Duodenal mucosa (tissue), 2 donors: ENCODE measurements around the gene HTR1E.
A peak's percentile ranks its signal among the peaks of the same experiment; 100 is the strongest.
"Not testable (repeated sequence)": the region's sequence is repeated elsewhere in the genome, so short reads cannot be mapped to it uniquely, and the experiment has no call there.

ENCODE experiments used
- H3K27ac ChIP-seq: one replicate; pipeline ENCODE4 v1.7.0; 2013; ENCODE audit warnings: low read depth, low read length
- H3K27me3 ChIP-seq, 2 donors: one replicate each; pipeline ENCODE4 v1.7.0; 2013; ENCODE audit warnings: low read length in 2 of 2, control low read depth in 1 of 2; ENCODE audit not compliant: insufficient read depth in 2 of 2, control insufficient read depth in 1 of 2
- H3K36me3 ChIP-seq, 2 donors: one replicate each; pipeline ENCODE4 v1.7.0; 2013; ENCODE audit warnings: low read length in 2 of 2, control low read depth in 1 of 2; ENCODE audit not compliant: insufficient read depth in 2 of 2, control insufficient read depth in 1 of 2
- H3K4me1 ChIP-seq, 2 donors: one replicate each; pipeline ENCODE4 v1.7.0; 2013; ENCODE audit warnings: low read length in 2 of 2, control low read depth in 1 of 2; ENCODE audit not compliant: insufficient read depth in 2 of 2, control insufficient read depth in 1 of 2
- H3K4me3 ChIP-seq, 2 donors: one replicate each; pipeline ENCODE4 v1.7.0; 2013; ENCODE audit warnings: low read length in 2 of 2, low read depth in 1 of 2
- H3K9ac ChIP-seq, 2 donors: one replicate each; pipeline ENCODE4 v1.7.0; 2013; ENCODE audit warnings: low read length in 2 of 2, low read depth in 1 of 2
- H3K9me3 ChIP-seq, 2 donors: one replicate each; pipeline ENCODE4 v1.7.0; 2013; ENCODE audit warnings: low read length in 2 of 2, control low read depth in 1 of 2; ENCODE audit not compliant: control insufficient read depth in 1 of 2

The HTR1E gene, protein sequence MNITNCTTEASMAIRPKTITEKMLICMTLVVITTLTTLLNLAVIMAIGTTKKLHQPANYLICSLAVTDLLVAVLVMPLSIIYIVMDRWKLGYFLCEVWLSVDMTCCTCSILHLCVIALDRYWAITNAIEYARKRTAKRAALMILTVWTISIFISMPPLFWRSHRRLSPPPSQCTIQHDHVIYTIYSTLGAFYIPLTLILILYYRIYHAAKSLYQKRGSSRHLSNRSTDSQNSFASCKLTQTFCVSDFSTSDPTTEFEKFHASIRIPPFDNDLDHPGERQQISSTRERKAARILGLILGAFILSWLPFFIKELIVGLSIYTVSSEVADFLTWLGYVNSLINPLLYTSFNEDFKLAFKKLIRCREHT

DNA sequence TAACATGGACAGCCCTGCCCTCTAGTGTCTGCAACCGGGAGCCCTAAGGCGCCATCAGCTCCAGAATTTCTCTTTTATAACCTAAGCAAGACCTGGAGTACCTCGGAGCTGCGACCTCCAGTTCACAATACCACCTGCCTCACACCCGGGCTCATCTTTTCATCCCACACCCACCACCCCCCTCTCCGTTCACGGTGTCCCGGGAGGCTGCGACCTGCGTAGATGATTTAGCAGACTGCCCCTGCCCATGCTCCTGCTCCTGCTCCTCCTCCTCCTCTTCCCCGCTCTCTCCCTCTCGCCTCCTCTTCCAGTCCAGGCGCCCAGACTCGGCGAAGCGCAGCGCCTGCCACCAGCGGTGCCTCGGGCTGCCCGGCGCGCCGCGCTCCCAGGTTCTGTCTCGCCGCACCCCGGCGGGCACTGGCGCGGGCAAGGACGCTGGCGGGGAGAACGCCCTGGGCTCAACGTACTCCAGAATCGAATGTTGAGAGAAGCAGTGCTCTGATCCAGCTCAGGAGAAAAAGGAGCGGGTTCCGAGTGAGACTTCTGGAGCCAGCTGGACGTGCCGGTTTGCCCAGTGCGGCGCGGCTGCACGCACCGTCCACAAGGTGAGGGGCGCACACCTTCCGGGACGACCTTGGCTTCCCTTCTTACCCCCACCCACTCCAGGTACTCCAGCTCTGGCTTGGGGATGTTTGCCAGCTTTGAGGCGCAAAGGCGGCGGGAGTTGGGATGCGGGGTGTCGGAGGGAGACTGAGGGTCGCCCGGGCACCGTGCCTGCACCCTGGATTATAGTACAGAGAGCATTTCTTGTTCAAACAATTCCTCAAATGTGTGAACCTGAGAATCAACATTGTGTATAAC, at the start of gene HTR1E:
Gene HTR1E, plus strand, starts transcription at position 310 of the 861 bp plus-strand sequence. CDS start 77,807 bp downstream, outside the sequence.
- Histone ChIP-seq H3K4me1 (no peaks in the 10 kb centered on the region), H3K36me3 (no peaks in the 10 kb centered on the region), H3K27ac (no peak within 1 kb of the TSS), H3K9ac (no peak within 1 kb of the TSS), H3K9me3 (no peaks in the 10 kb centered on the region), H3K27me3 (peaks cover 13 to 25% of the 10 kb centered on the region in 2 donors), H3K4me3 (peak within 1 kb of the TSS in 1 of 2 donors; percentile 4)

DNA sequence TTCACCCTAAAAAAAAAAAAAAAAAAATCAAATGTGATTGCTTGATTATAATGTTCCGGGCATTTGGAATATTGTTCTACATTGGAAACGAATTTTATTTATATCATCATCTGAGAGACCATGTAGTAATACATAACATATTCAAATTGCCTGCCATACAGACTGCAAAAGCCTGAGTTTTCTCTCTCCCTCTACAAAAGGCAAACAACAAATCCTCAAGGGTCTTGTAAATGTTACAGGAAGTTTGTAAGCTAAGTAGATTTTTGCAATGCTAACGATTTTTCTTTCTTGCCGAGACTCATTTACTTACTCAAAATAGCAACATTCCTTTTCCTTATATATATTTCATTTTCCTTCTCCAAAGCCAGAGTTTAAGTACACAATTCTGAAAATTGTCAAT, 49.0 kb upstream of the HTR1E start:
- no peaks in the 10 kb centered on the region for H3K4me1 ChIP-seq
- no peak overlapping the region for H3K4me3 ChIP-seq
- H3K9me3 ChIP-seq, result no peaks in the 10 kb centered on the region
- H3K36me3 ChIP-seq, result no peaks in the 10 kb centered on the region
- no peaks in the 10 kb centered on the region for H3K27me3 ChIP-seq
- H3K27ac ChIP-seq, result no peak overlapping the region
- H3K9ac ChIP-seq, result no peak overlapping the region

DNA sequence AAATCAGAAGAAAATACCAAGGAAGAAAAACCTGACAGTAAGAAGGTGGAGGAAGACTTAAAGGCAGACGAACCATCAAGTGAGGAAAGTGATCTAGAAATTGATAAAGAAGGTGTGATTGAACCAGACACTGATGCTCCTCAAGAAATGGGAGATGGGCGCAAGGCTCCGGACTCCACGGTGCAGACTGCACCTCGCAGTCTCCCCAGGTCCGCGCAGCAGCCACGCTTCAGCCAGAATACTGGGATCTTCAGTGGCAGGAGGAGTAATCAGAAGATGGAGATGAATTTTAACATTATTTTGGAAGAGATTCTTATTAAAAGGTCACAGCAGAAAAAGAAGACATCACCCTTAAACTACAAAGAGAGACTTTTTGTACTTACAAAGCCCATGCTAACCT, 40.1 kb upstream of the HTR1E start:
- not testable (repeated sequence) for H3K4me1 ChIP-seq, H3K36me3 ChIP-seq, H3K9ac ChIP-seq, H3K27me3 ChIP-seq, H3K27ac ChIP-seq, H3K9me3 ChIP-seq, H3K4me3 ChIP-seq

DNA sequence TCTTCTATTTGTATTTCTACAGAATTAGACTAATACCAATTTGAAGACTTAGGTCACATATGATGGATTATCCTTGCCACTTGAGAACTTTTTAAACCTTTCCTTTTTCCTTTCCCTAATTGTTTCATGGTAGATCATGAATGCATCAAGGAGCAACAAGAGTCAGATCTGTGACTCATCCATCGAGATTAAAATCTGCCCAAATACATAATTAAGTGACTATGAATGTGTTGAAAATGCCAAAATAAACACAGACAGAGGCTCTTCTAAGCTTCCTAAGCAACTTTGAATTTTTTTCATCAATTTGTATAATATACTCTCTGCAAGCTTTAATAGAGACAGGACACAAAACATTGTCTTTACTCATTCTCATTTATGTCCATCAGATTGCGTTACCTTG, 23.5 kb upstream of the HTR1E start:
- no peaks in the 10 kb centered on the region for H3K27me3 ChIP-seq
- no peaks in the 10 kb centered on the region for H3K9me3 ChIP-seq
- no peak overlapping the region for H3K9ac ChIP-seq
- H3K4me1 ChIP-seq, result no peaks in the 10 kb centered on the region
- H3K27ac ChIP-seq, result no peak overlapping the region
- H3K36me3 ChIP-seq, result no peaks in the 10 kb centered on the region
- H3K4me3 ChIP-seq, result no peak overlapping the region

DNA sequence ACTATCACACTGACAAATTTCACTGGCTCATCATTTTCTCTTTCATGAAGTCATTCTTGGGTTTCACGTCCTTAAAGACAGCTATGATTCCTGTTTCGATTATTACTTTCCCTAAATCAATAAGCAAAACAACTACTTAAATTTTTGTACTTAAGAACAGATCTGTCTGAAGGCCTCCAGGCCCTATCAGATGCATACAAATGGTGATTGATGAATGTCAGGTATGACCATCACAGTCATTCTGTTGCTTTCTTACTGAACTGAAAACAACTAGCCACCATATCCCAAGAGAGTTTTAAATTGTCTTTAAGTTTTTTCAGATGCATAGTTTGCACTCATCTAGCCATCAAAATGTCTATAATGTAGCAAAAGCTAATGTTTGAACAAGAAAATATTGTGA, 20.9 kb upstream of the HTR1E start:
- no peaks in the 10 kb centered on the region for H3K4me1 ChIP-seq
- no peaks in the 10 kb centered on the region for H3K9me3 ChIP-seq
- H3K27me3 ChIP-seq, result no peaks in the 10 kb centered on the region
- no peaks in the 10 kb centered on the region for H3K36me3 ChIP-seq
- no peak overlapping the region for H3K9ac ChIP-seq
- no peak overlapping the region for H3K4me3 ChIP-seq
- no peak overlapping the region for H3K27ac ChIP-seq

DNA sequence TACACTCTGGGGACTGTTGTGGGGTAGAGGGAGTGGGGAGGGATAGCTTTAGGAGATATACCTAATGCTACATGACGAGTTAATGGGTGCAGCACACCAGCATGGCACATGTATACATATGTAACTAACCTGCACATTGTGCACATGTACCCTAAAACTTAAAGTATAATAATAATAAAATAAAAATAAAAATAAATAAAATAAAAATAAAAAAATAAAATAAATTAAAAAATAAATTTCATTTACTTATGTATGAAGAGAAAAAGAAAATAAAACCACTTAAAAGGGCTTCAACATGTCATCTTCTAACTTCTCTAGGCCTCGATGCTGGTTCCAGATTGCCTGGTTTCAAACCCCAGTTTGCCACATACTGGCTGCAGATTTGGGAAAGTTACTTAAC, 10.2 kb upstream of the HTR1E start:
- not testable (repeated sequence) for H3K4me1 ChIP-seq, H3K36me3 ChIP-seq, H3K9me3 ChIP-seq, H3K27me3 ChIP-seq, H3K4me3 ChIP-seq, H3K27ac ChIP-seq, H3K9ac ChIP-seq

DNA sequence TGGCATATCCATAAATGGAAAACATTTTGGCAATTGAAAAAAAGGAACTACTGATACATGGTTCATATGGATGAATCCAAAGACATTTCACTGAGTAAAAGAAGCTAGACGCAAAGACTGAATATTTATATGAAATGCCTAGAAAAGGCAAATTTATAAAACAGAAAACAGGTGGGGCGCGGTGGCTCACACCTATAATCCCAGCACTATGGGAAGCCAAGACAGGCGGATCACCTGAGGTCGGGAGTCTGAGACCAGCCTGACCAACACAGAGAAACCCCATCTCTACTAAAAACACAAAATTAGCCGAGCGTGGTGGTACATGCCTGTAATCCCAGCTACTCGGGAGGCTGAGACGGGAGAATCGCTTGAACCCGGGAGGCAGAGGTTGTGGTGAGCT, 9.5 kb upstream of the HTR1E start:
- not testable (repeated sequence) for H3K4me1 ChIP-seq, H3K9me3 ChIP-seq, H3K4me3 ChIP-seq, H3K27ac ChIP-seq, H3K27me3 ChIP-seq, H3K36me3 ChIP-seq, H3K9ac ChIP-seq

DNA sequence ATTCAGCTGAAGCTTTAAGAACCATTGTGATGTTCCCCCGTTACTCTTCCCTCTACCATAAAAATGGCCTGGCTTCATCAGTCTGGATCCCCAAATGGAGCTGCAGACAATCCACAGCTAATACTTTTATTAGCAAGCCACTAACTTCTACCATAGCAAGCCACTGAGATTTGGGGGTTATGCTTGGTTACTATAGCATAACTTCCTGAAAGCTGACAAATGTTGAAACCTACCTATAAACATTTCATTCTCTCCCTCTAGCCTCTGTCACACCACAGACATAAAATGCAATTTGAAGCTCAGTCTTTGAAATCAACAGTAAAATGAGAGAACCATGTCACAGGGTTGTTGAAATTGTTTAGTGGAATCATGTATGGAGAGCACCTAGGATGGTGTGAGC, 3.0 kb upstream of the HTR1E start:
- Histone ChIP-seq H3K27ac (no peak overlapping the region), H3K9ac (no peak overlapping the region), H3K9me3 (no peaks in the 10 kb centered on the region), H3K4me1 (no peaks in the 10 kb centered on the region), H3K36me3 (no peaks in the 10 kb centered on the region), H3K4me3 (no peak overlapping the region), H3K27me3 (peaks cover 13 to 25% of the 10 kb centered on the region in 2 donors)

DNA sequence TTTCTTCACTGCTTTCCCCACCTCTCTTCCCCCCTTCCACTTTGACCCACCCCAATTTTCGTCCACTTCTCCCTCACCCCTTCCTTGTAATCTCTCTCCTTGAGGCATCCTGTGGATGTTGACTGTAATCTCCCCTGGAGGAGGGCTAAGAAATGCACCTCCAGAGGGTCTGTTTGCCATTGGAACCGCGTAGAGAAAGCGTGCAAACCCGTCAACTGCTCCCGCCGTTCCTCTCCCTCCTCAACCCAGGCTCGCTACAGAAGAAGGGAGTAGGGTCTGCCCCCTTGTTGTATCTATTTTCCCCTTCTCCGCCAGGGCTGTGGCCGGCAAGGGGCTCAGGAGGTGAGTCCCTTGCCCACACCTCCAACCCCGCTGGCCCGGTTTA, 502 bp upstream of the HTR1E start:
- H3K9ac ChIP-seq, result no peak overlapping the region
- H3K27ac ChIP-seq, result no peak overlapping the region
- peaks cover 13 to 25% of the 10 kb centered on the region in 2 donors for H3K27me3 ChIP-seq
- H3K4me1 ChIP-seq, result no peaks in the 10 kb centered on the region
- no peak overlapping the region for H3K4me3 ChIP-seq
- no peaks in the 10 kb centered on the region for H3K36me3 ChIP-seq
- H3K9me3 ChIP-seq, result no peaks in the 10 kb centered on the region

DNA sequence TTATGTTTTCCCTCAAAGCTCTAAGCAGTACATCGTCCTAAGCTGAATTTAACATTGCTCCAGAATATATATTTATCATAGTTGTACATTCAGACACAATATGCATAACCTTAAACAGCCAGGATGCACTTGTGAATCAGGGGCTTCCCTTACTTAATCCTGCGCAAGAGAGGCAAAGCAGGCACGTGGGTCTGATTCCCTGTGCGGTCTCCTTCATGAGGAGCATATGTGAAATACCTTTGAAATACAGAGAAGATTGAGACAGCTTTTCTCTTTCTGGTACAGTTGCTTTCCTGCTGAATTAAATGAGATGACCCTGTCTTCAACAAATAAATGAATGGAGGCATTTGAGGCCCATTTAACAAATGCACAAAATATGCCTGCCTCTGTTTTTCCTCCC, 1.5 kb downstream of the HTR1E start:
- peaks cover 13 to 25% of the 10 kb centered on the region in 2 donors for H3K27me3 ChIP-seq
- H3K9ac ChIP-seq, result no peak overlapping the region
- H3K27ac ChIP-seq, result no peak overlapping the region
- no peaks in the 10 kb centered on the region for H3K36me3 ChIP-seq
- H3K4me3 ChIP-seq, result no peak overlapping the region
- H3K4me1 ChIP-seq, result no peaks in the 10 kb centered on the region
- H3K9me3 ChIP-seq, result no peaks in the 10 kb centered on the region
